Effector memory CD8-positive, alpha-beta T cell (primary cell): Measurements from ENCODE around the gene FAM20C.

Source experiments
- ATAC-seq: fragments of 150-1000 bp; cut with Tn5 transposase; replicated peaks from 2 replicates; pipeline ENCODE4 v1.10.0; 2021; ENCODE audit warnings: mild to moderate bottlenecking, moderate library complexity
- DNase-seq, 3 experiments: peaks; one replicate each; pipeline ENCODE4 v3.0.0; 2021
- H3K27ac Mint-ChIP-seq, 2 donors: one replicate each; pipeline ENCODE4 v1.8.0; 2022; ENCODE audit warnings: mild to moderate bottlenecking in 2 of 2, mixed read lengths in 2 of 2, moderate library complexity in 2 of 2
- H3K27me3 Mint-ChIP-seq, 2 donors: one replicate each; pipeline ENCODE4 v1.8.0; 2022; ENCODE audit warnings: mixed read lengths in 2 of 2
- H3K36me3 Mint-ChIP-seq: one replicate; pipeline ENCODE4 v1.8.0; 2022; ENCODE audit warnings: mild to moderate bottlenecking, moderate library complexity, mixed read lengths; ENCODE audit not compliant: insufficient read depth
- H3K4me1 Mint-ChIP-seq, 2 donors: one replicate each; pipeline ENCODE4 v1.8.0; 2022; ENCODE audit warnings: low read depth in 2 of 2, mixed read lengths in 2 of 2
- H3K4me3 Mint-ChIP-seq, 2 donors: one replicate each; pipeline ENCODE4 v1.8.0; 2022; ENCODE audit warnings: mild to moderate bottlenecking in 2 of 2, mixed read lengths in 2 of 2, moderate library complexity in 2 of 2
- H3K9me3 Mint-ChIP-seq, 2 donors: one replicate each; pipeline ENCODE4 v1.8.0; 2022; ENCODE audit warnings: mixed read lengths in 2 of 2

The FAM20C gene

GRCh38 chr7:231030-231857 is 38.9 kb downstream of the FAM20C start:
- peaks cover 5 to 18% of the 10 kb centered on the region in 2 donors for H3K27me3 Mint-ChIP-seq

DNA sequence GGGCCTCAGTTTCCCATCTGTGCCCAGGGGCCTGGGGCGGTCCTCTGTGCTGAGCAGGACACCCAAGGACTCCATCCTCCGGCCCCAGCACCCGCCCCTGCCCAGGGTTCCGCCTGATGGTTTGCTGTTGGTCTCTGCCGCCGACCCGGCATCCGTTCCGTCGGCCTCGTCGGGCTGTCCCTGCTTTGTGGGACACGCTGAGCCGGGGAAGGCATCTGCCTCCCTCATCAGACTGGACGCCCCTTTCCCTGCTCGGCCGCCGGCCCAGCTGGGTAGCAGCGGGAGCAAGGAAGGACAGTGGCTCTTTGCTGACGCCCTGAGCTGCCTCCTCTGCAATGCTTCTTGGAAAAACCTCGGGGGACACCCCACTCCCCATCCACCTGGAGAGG is 39.5 kb downstream of the FAM20C start:
- H3K4me1 Mint-ChIP-seq, result no peaks in the 10 kb centered on the region
- no peaks in the 10 kb centered on the region for H3K9me3 Mint-ChIP-seq
- ATAC-seq (no peak), DNase-seq (no peak)
- H3K27me3 Mint-ChIP-seq, result peaks cover 5 to 18% of the 10 kb centered on the region in 2 donors
- H3K27ac Mint-ChIP-seq, result no peak overlapping the region
- H3K36me3 Mint-ChIP-seq, result no peaks in the 10 kb centered on the region
- H3K4me3 Mint-ChIP-seq, result no peak overlapping the region

More at GRCh38 chr7:231030-231857, 38.9 kb downstream of the FAM20C start:
- DNase-seq, result no peak
- H3K4me1 Mint-ChIP-seq, result no peaks in the 10 kb centered on the region
- no peak for ATAC-seq
- H3K27ac Mint-ChIP-seq, result no peak overlapping the region
- H3K9me3 Mint-ChIP-seq, result no peaks in the 10 kb centered on the region
- H3K36me3 Mint-ChIP-seq, result no peaks in the 10 kb centered on the region
- H3K4me3 Mint-ChIP-seq, result no peak overlapping the region

- ATAC-seq (no peak), DNase-seq (no peak)
- Mint-ChIP-seq H3K4me1 (no peaks in the 10 kb centered on the region), H3K27me3 (peaks cover 5 to 18% of the 10 kb centered on the region in 2 donors), H3K4me3 (no peak overlapping the region), H3K27ac (no peak overlapping the region), H3K36me3 (no peaks in the 10 kb centered on the region), H3K9me3 (no peaks in the 10 kb centered on the region)
Observed at GRCh38 chr7:232410-233248, 40.3 kb downstream of the FAM20C start.

DNA sequence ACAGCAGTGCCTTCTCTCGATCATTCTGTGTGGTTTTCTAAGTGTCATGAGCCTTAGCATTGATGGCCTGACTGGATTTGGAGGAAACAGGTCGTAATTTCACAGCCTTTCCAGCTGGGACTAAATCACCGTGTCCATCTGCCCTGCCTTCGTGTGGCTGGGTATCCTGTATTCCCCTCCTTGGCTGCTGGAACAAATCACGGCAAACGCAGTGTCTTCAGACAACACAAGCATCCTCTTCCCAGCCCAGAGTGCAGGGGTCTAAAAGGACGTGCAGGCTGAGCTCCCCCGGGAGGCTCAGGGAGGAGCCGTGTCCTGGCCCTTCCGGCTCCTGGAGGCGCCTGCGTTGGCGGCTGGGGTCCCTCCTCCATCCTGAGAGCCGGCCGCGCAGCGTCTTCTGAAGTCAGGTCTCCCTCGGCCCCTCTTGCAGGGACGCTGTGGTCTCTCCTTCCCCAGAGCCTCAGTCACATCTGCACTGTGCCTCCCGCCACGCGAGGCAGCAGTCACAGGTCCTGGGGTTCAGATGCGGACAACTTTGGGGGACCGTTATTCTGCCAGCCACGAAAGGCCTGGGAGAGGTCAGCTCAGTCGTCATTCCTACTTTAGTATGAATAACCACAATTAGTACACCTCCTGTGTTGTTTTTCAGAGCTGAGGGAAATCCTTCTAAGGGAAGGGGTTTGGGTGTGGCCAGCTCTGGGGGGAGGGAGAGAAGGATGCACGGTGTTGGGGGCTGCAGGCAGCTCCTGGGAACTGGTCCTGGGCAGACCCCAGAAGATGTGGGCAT is 41.1 kb downstream of the FAM20C start:
- peaks cover 5 to 18% of the 10 kb centered on the region in 2 donors for H3K27me3 Mint-ChIP-seq
- H3K4me1 Mint-ChIP-seq, result no peaks in the 10 kb centered on the region
- no peaks in the 10 kb centered on the region for H3K9me3 Mint-ChIP-seq
- no peak for ATAC-seq
- no peak overlapping the region for H3K27ac Mint-ChIP-seq
- no peaks in the 10 kb centered on the region for H3K36me3 Mint-ChIP-seq
- H3K4me3 Mint-ChIP-seq, result no peak overlapping the region
- DNase-seq, result no peak

DNA sequence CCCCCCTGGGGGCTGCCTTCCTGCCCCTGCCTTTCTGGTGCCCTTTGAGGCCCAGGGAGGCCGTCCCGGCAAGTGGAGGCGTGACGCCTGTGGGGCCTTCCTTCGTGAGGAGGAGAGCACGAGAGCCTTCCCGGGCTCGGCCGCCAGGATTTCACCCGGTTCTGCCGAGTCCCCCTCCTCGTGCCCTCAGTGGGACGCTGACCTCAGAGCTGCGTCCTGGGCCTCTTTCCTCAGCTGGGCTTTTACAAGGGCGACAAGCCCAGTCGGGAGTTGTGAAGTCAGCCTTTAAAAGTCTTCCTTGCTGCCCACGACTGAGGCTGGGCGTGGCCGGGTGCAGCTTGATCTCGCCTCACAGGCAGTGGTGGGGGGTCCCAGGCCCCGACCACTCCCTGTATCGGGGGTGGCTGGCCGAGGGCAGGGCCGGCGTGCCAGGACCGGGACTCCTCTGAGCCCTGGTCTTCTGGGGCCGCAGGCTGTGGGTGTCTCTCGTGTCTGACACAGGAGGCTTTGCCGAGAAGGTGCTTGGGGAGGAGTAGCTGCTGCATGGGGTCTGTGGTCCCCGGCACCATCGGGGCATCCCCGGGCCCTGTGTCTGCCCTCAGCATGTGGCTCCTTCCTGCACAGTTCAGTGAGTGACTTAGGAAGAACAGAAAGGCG is 41.8 kb downstream of the FAM20C start:
- no peak for ATAC-seq
- Mint-ChIP-seq H3K27me3 (peaks cover 5 to 17% of the 10 kb centered on the region in 2 donors), H3K9me3 (no peaks in the 10 kb centered on the region), H3K27ac (no peak overlapping the region), H3K4me3 (no peak overlapping the region), H3K4me1 (no peaks in the 10 kb centered on the region), H3K36me3 (no peaks in the 10 kb centered on the region)
- no peak for DNase-seq

DNA sequence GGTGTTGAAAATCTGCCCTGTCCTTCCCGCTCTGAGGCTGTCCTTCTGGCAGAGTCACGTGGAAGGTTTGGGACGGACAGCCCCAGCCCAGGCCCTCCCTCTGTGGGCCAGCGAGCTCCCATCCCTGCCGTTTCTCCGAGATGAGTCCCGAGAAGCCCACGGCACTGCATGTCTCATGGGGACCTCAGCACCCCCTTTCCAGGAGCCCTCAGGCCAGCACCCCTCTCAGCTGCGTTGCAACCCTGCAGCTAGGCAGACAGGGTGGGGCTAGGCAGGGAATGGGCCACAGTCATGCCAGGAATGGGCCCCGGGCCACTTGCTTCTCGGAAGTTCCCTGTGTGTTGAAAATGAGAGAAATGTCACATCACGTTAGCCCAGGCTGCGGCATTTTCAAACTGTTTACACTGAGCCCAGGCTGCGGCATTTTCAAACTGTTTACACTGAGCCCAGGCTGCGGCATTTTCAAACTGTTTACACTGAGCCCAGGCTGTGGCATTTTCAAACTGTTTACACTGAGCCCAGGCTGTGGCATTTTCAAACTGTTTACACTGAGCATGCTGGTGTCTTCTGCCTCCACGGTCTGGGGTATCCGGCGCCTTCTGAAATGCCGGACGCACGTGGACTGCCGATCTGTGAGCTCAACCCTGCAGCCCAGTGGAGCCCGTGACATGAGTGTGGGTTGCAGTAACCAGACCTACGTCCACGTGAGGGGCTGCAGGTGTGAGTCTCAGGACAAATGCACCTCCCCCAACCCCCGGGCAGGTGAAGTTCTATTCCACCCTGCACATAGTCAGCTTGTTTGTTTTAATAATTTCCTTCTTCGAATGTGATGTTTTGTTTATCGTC is 42.6 kb downstream of the FAM20C start:
- H3K27ac Mint-ChIP-seq, result no peak overlapping the region
- H3K9me3 Mint-ChIP-seq, result no peaks in the 10 kb centered on the region
- ATAC-seq, result no peak
- H3K4me1 Mint-ChIP-seq, result no peaks in the 10 kb centered on the region
- DNase-seq, result no peak
- H3K36me3 Mint-ChIP-seq, result no peaks in the 10 kb centered on the region
- H3K4me3 Mint-ChIP-seq, result no peak overlapping the region
- H3K27me3 Mint-ChIP-seq, result peaks cover under 1 to 10% of the 10 kb centered on the region in 2 donors

- Mint-ChIP-seq H3K9me3 (no peaks in the 10 kb centered on the region), H3K27ac (no peak overlapping the region), H3K4me1 (no peaks in the 10 kb centered on the region), H3K4me3 (no peak overlapping the region), H3K27me3 (peaks cover 0 to 5% of the 10 kb centered on the region in 2 donors), H3K36me3 (no peaks in the 10 kb centered on the region)
- DNase-seq, result no peak
- no peak for ATAC-seq
Observed at GRCh38 chr7:235576-236395, 43.4 kb downstream of the FAM20C start.

- ATAC-seq (no peak), DNase-seq (no peak)
- Mint-ChIP-seq H3K27me3 (no peaks in the 10 kb centered on the region), H3K4me1 (no peaks in the 10 kb centered on the region), H3K9me3 (no peaks in the 10 kb centered on the region), H3K27ac (no peak overlapping the region), H3K4me3 (no peak overlapping the region), H3K36me3 (no peaks in the 10 kb centered on the region)
Observed at GRCh38 chr7:236967-237366, 44.6 kb downstream of the FAM20C start.

GRCh38 chr7:237385-237784 is 45.0 kb downstream of the FAM20C start:
- no peaks in the 10 kb centered on the region for H3K27me3 Mint-ChIP-seq
- H3K9me3 Mint-ChIP-seq, result no peaks in the 10 kb centered on the region
- no peaks in the 10 kb centered on the region for H3K36me3 Mint-ChIP-seq
- no peaks in the 10 kb centered on the region for H3K4me1 Mint-ChIP-seq
- no peak for DNase-seq
- no peak overlapping the region for H3K27ac Mint-ChIP-seq
- no peak overlapping the region for H3K4me3 Mint-ChIP-seq
- ATAC-seq, result no peak

GRCh38 chr7:240146-240676 is 47.8 kb downstream of the FAM20C start:
- DNase-seq (no peak), ATAC-seq (no peak)
- no peaks in the 10 kb centered on the region for H3K36me3 Mint-ChIP-seq
- no peaks in the 10 kb centered on the region for H3K9me3 Mint-ChIP-seq
- H3K4me3 Mint-ChIP-seq, result no peak overlapping the region
- no peak overlapping the region for H3K27ac Mint-ChIP-seq
- no peaks in the 10 kb centered on the region for H3K4me1 Mint-ChIP-seq
- H3K27me3 Mint-ChIP-seq, result no peaks in the 10 kb centered on the region

DNA sequence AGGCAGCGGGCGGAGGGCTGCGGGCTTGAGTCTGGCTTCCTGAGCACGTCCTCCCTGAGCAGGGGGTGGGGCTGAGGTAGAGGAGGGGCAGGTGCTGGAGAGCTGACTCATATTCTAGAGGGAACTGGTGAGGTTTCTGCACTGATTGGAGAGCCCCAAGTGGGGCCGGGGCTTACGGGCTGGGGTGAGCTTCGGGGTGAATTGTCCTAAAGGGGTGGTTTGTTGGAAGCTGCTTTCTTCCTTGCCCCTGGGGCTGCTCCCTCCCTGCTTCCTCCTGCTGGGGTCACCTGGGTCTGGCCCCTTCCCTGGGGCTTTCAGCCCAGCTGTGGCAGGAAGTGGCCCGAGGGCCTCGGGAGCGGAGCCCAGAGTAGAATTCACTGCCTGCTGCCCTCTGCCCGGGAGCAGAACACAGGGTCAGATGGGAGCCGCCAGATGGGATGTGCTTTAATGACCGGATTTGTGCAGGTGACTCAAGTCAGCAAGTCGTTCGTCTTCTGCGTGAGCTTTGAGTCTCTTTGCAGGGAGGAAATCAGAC is 48.6 kb downstream of the FAM20C start:
- Mint-ChIP-seq H3K4me1 (no peaks in the 10 kb centered on the region), H3K27ac (no peak overlapping the region), H3K36me3 (no peaks in the 10 kb centered on the region), H3K4me3 (no peak overlapping the region), H3K27me3 (no peaks in the 10 kb centered on the region), H3K9me3 (no peaks in the 10 kb centered on the region)
- DNase-seq (no peak), ATAC-seq (no peak)
